D341Med (cell line): ENCODE data around the gene HIVEP3.

ENCODE experiments used
- DNase-seq: peaks from one replicate; pipeline ENCODE4 v3.0.0; 2012; ENCODE audit warnings: low spot score

HIVEP3 gene

DNA sequence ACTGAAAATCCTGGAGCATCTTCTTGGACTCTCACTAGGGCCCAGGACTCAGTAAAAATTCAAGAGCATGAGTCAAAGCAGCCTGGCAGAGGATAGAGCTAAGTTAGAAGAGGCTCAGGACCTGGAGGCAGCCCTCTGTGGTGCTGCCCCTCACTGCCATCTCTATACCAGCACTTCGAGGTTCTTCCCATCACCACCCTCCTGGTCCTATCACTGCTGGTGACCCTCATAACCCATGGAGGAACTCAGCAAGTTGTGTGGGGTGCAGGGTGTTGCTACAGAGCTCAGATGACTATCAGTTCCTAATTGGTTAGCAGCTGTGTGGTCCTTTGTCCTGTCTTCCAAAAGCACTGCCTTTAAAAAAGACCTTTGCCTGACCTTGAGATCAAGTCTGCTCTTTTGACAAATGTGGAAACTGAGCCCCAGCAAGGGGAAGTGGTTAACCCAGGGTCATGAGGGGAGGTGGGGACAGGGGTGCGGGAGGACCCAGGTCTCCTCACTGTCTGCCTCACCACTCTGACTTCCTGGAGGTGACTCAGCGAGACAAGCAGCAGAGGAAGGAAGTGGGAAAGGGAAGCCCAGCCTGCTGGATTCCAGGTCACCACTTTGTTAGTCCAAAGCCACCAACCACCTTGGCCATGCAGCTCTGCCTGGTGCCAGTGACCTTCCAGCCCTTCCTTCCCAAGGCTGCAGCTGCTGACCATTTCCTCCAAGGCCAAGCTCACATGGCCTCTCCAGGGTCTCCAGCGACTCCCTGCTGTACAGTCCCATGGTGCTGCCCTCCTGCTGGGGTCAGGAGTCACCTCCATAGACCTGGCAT, 234.8 kb downstream of the HIVEP3 start:
- no peak for DNase-seq

DNA sequence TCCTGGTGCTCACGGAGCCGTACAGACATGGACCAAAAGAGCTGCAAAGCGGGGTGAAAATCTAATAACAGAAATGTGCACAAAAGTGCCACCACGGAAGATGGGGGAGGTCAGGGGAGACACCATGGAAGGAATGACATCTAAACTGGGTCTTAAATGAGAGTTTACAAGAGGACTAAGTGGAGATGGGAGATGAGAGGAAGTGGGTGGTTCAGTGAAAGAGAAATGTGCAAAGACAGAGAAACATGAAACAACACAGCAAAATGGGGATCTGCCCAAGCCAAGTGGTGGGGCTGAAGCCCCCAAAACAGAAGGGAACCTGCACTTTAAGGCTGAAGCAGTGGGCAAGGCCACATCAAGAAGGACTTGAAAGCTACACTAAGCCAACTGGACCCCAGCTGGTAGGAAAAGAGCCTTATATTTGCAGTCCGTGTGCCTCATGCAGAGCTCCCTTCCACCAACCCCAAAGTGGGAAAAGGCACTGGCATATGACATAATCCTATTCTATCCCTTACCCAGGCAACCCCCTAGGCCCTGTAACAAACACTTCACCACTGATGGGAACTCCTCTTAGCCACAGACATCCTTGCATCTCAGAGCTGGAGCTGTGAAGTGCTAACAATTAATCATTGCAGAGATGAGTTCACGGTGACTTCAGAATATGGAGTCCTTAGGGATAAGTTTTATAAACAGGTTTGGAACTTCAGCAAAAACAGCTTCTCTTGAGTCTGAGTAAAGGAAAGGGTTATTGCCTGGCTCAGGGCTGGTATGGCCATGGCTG, 235.7 kb downstream of the HIVEP3 start:
- DNase-seq = no peak

- DNase-seq = no peak
These were observed 236.6 kb downstream of the HIVEP3 start for GRCh38 chr1:41682149-41682548.

DNA sequence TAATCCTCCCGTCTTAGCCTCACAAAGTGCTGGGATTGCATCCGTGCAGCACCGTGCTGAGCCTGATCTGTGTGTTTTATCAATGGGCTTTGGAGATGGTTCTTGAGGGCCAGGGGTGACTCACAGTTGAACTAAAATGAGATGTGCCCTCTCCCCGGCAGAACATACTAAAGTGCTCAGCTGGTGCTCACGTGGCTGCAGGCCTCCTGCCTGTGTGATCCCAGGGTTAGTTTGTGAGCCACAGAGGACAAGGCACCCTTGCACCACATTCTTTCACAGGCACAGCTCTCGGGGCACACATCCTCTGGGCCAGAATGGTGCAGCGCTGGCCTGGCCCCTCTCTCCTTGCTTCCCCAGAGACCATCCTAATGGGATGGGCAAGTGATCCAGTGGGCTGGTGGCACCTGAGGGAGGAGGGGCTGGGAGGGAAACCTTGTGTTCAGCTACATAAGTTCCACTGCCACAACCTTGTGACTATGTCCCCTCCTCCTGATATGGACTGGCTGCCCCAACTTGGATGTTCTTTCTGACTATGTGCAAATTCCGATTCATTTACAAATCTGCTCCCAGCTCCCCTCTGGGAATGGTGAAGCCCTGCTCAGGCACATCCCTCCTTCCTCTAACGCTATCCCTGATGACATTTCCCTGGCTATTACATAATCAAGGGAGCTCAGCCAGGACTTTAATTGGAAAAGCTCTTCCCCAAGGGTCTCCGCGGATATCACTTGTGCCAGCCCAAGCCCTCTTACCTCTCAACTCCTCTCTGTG, 237.2 kb downstream of the HIVEP3 start:
- DNase-seq = no peak

GRCh38 chr1:41679994-41680393, 238.7 kb downstream of the HIVEP3 start:
- no peak for DNase-seq

DNA sequence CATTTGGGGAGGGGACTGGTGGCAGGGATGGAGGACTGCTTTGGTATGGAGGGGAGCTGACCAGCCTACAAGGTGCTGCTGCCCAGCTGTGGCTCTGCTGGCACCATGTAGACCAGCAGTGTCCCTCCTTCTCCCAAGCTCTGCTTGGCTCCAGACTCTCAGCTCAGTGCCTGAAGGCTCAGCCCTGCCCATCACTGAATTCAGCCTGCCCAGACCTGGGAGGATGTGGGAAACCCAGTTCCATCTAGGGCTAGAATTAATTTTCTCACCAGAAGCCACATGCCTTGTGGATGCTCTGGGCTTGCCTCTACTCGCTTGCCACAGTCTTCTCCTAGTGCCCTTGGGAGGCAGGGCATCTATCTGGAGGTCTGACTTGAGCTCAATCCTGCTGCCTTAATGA, 239.2 kb downstream of the HIVEP3 start:
- no peak for DNase-seq

GRCh38 chr1:41678111-41678878, 240.4 kb downstream of the HIVEP3 start:
- DNase-seq = no peak

DNA sequence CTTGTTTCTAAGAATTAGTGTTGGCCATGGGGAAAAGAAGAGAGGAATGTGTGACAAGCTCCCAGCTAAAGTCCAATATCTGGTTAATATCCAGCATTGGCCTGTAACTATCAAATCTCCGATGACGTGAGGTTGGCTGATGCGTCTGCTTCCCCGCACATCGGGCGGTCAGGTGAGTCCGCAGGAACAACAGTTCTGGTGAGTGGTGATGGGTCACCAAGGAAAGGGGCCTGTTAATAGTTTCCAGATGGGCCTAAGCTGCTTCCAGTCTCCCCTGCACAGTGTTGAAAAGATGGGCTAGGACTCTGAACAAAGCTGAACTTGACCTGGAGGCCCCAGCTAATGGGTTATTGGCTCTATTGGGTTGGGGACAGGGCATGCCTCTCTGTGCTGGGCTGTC, 241.1 kb downstream of the HIVEP3 start:
- no peak for DNase-seq

DNA sequence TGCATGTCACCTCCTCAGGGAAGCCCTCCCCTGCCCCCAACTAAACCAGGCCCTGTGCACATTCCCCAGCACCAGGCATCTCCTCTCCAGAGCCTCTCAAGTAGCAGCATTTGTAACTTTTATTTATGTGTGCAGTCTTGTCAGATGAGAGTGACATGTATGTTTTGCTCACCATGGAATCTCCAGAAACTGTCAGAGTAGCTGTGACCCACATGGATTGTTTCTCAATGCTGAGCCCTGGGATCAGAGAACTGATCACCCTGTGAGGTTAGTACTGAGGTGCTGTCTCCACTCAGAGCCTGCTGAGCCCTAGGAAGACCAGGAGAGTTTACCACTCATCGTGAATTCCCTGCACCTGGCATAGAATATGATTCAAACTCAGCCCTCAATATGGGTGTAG, 243.3 kb downstream of the HIVEP3 start:
- no peak for DNase-seq

GRCh38 chr1:41674522-41674921, 244.2 kb downstream of the HIVEP3 start:
- no peak for DNase-seq

- DNase-seq = no peak
These were observed 244.9 kb downstream of the HIVEP3 start for GRCh38 chr1:41673806-41674205.

DNA sequence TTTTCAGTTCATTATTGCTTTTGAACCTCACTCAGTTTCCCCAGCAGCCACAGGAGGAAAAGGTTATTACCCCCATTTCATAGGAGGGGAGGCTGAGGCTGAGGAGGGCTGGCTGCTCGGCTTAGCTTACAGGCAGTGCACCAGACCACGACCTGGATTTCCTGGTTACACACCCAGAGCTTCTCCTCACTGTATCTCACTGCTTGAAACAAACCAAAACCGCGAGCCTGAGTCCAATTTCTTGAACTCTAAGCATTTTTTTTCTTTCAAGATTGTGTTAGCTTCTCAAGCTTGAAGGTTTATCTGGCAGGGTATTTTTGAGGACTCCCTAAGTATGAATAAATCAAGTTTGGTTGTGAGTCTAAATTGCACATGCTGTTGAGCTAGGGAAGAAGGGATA, 245.3 kb downstream of the HIVEP3 start:
- no peak for DNase-seq

DNA sequence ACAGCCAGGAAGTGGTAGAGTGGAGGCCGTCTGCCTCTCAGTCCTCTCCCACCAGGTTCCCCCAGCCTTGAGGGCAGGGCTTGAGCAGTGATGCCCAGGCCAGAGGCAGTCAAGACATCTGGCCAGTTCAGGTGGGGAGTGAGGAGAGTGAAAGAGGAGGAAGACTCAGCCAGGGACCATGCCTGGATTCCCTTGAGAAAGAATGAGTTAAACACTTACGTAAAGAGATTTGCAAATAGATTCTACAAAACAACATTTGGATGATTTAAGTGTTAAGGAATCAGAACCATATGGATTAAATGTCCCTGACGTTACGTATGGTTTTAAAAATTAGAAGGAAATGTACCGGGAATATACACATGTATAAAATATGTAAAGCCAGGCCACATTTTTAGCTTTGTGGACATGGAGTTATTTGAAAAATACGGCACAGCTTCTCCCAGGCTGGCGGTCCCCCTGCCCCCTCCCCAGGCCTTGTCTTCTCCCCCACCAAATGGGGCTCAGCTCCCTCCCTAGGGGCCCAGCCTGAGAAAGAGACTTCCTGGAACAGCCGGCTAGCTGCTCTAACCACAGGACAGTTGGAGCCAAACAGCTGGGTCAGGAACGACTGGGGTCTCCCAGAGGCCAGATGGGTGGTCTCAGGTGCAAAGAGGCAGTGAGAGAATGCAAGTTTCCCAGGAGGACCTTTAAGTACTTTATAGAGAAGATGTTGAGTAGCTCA, 245.9 kb downstream of the HIVEP3 start:
- no peak for DNase-seq

DNA sequence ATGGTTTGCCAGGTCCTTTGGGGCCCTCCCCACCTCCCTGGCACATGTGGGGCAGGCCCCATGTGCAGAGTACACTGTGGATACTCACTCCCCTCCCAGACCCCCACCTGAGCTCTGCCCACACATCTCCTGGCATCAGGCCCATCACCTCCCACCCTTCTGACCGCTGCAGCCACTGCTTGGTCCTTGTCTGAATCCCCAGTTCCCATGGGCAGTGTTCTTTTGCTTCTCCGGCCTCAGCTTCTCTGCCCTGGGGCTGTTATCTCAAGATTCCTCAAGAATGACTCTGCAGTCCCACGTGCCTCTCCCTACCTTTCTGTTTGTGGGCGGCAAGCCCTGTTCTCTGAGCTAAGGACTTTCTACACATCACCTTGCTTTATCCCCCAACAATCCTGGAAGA, 246.5 kb downstream of the HIVEP3 start:
- no peak for DNase-seq

- DNase-seq = no peak
These were observed 247.5 kb downstream of the HIVEP3 start for GRCh38 chr1:41671116-41671755.

GRCh38 chr1:41670217-41670957, 248.3 kb downstream of the HIVEP3 start:
- no peak for DNase-seq

- DNase-seq = no peak
These were observed 249.8 kb downstream of the HIVEP3 start for GRCh38 chr1:41668967-41669366.

GRCh38 chr1:41668054-41668660, 250.6 kb downstream of the HIVEP3 start:
- no peak for DNase-seq

GRCh38 chr1:41666981-41667631, 251.6 kb downstream of the HIVEP3 start:
- no peak for DNase-seq
